ENCODE measurements around the gene RBCK1. TPM values are rescaled to one million over a fixed set of nuclear protein-coding genes. Genes with fewer than 3 reads are reported as not detected.

RBCK1 gene
- total and polyA plus RNA-seq, 2 donors (not counting 3 experiments of a cell fraction or from before 2014, with no cell fraction given), result 80.4 to 82.7 TPM

DNA sequence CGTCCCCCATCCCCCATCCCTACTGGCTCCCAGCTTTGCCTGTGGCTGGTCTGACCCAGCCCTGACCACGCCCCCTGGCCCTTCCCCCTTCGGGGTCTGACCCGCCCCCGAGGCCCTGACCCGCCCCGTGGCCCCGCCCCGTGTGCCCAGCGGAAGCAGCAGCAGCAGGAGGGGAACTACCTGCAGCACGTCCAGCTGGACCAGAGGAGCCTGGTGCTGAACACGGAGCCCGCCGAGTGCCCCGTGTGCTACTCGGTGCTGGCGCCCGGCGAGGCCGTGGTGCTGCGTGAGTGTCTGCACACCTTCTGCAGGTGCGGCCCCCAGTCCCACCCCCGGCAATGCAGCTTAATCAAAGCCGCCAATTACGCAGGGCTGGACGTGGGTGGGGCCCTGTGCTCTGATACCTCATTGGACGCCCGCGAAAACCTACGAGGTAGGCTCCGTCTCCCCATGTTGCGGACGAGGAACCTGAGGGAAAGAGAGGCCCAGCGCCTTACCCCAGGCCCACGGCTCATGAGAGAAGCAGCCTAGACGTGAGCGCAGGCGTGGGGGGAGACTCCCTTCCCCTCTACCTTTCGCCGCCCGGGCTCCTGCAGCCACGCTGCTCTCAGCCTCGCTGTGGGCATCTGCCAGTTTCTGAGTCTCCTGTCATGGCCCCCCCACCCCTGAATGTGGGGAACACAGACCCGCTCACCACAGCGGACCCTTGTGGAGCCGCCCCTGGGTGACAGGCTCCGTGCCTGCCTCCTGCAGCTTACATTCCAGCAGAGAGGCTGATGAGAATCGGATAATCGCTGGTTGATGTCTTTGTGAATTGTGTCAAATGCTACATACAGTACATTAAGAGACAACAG lies 12.8 kb downstream of the RBCK1 start:
- Histone ChIP-seq H4K20me1 (replicated peaks; ENCODE audit: control insufficient read depth, extremely low read depth, insufficient read depth, low read length) (no peaks in the 10 kb centered on the region), H3K9me1 (replicated peaks; ENCODE audit: control insufficient read depth, extremely low read depth, insufficient read depth, low read length) (no peaks in the 10 kb centered on the region), H3K9ac (replicated peaks; ENCODE audit: extremely low read depth, insufficient read depth, low read length) (no peak overlapping the region), H3K4me1 (ENCODE audit: control insufficient read depth, extremely low read depth, insufficient read depth, low read length) (no peaks in the 10 kb centered on the region), H3K36me3 (ENCODE audit: control insufficient read depth in 2 of 2, extremely low read depth in 1 of 2, insufficient read depth in 2 of 2, low read length in 2 of 2) (peaks cover 7 to 30% of the 10 kb centered on the region in 2 experiments), H3K27me3 (ENCODE audit: control insufficient read depth in 2 of 2, insufficient read depth in 2 of 2, low read length in 2 of 2) (no peaks in the 10 kb centered on the region), H2AFZ (ENCODE audit: low read depth, low read length) (no peak overlapping the region), H3K79me2 (ENCODE audit: control insufficient read depth, insufficient read depth, low read length) (no peaks in the 10 kb centered on the region), H3K9me3 (replicated peaks; ENCODE audit: control insufficient read depth, insufficient read depth, low read length) (no peaks in the 10 kb centered on the region), H3K4me2 (ENCODE audit: insufficient read depth, low read length) (no peak overlapping the region), H3K4me3 (replicated peaks in 1 of 3; ENCODE audit: insufficient read depth in 1 of 3, low read depth in 1 of 3, low read length in 3 of 3) (no peak overlapping the region), H3K27ac (ENCODE audit: insufficient read depth, low read depth, low read length) (no peak overlapping the region)
- dilution Hi-C loops (cut with MboI; ENCODE audit: extremely low pct_ligation_motif_present, low sequenced_read_pairs) (no loop called here), intact Hi-C loops (cut with micrococcal nuclease) (no loop called here)
- FAIRE-seq (no peak), DNase-seq (ENCODE audit: low read depth, low spot score) (no peak)
- POLR2A ChIA-PET, result no interaction called here
- no TSS peak for BruUV-seq (replicated peaks)
- TF ChIP-seq GATA2 (IDR thresholded peaks at IDR 0.05; ENCODE audit: insufficient read depth, insufficient read length, low read depth, low read length), result no peak
- CTCF ChIA-PET, result no interaction called here

DNA sequence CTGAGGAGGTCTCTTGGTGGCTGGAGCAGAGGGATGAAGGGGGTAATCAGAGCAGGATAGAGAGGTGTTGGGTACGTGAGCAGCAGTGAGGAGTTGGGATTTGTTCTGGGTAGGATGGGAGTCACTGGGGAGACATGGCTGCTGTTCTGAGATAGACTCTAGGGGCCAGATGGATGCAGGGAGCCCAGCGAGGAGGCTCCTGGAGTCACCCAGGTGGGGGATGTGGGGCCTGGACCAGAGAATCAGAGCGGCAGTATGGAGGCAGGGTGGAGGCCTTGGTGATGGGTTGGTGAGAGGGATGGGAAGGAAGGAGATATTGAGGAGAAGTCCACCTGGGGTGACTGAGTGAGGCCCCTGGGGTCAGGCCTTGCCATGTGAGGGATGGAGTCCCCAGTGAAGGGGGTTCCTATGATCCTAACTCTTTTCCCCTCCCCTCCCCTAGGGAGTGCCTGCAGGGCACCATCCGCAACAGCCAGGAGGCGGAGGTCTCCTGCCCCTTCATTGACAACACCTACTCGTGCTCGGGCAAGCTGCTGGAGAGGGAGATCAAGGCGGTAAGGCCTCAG lies 13.7 kb downstream of the RBCK1 start:
- no peak overlapping the region for H2AFZ ChIP-seq (ENCODE audit: low read depth, low read length)
- POLR2A ChIA-PET, result no interaction called here
- no peak for FAIRE-seq

More for the DNA sequence above, 13.7 kb downstream of the RBCK1 start:
- no peaks in the 10 kb centered on the region for H3K79me2 ChIP-seq (ENCODE audit: control insufficient read depth, insufficient read depth, low read length)
- TF ChIP-seq MYC (IDR thresholded peaks at IDR 0.05; ENCODE audit: low read depth, low read length) (no peak), EZH2 (IDR thresholded peaks at IDR 0.05; ENCODE audit: borderline replicate concordance, low read depth, low read length, severe bottlenecking) (no peak), POLR2AphosphoS5 (IDR thresholded peaks at IDR 0.05; ENCODE audit: insufficient read depth, low read depth, low read length) (no peak)
- no peak overlapping the region for H3K9ac ChIP-seq (replicated peaks; ENCODE audit: extremely low read depth, insufficient read depth, low read length)
- no peaks in the 10 kb centered on the region for H4K20me1 ChIP-seq (replicated peaks; ENCODE audit: control insufficient read depth, extremely low read depth, insufficient read depth, low read length)
- H3K4me3 ChIP-seq (replicated peaks in 1 of 3; ENCODE audit: insufficient read depth in 1 of 3, low read depth in 1 of 3, low read length in 3 of 3), result no peak overlapping the region
- CTCF ChIA-PET, result no interaction called here
- dilution Hi-C loops (cut with MboI; ENCODE audit: extremely low pct_ligation_motif_present, low sequenced_read_pairs) (no loop called here), intact Hi-C loops (cut with micrococcal nuclease) (no loop called here)
- no peak for DNase-seq (ENCODE audit: low read depth, low spot score)
- no peak overlapping the region for H3K27ac ChIP-seq (ENCODE audit: insufficient read depth, low read depth, low read length)
- no peaks in the 10 kb centered on the region for H3K4me1 ChIP-seq (ENCODE audit: control insufficient read depth, extremely low read depth, insufficient read depth, low read length)
- H3K36me3 ChIP-seq (ENCODE audit: control insufficient read depth in 2 of 2, extremely low read depth in 1 of 2, insufficient read depth in 2 of 2, low read length in 2 of 2), result peaks cover 7 to 30% of the 10 kb centered on the region in 2 experiments
- H3K9me1 ChIP-seq (replicated peaks; ENCODE audit: control insufficient read depth, extremely low read depth, insufficient read depth, low read length), result no peaks in the 10 kb centered on the region
- no peak overlapping the region for H3K4me2 ChIP-seq (ENCODE audit: insufficient read depth, low read length)
- no peaks in the 10 kb centered on the region for H3K27me3 ChIP-seq (ENCODE audit: control insufficient read depth in 2 of 2, insufficient read depth in 2 of 2, low read length in 2 of 2)
- BruUV-seq (replicated peaks), result no TSS peak
- no peaks in the 10 kb centered on the region for H3K9me3 ChIP-seq (replicated peaks; ENCODE audit: control insufficient read depth, insufficient read depth, low read length)

All from endothelial cell of umbilical vein (primary cell).